IMR-90 (cell line): ENCODE data around the gene NAPB. TPM values are rescaled to one million over a fixed set of nuclear protein-coding genes. Genes with fewer than 3 reads are reported as not detected.

ENCODE experiments used
- ATAC-seq: fragments of 200-7000 bp; cut with Tn5 transposase; 2 replicates; pipeline ENCODE4 v1.9.1; 2020; ENCODE audit warnings: low read depth, mild to moderate bottlenecking, moderate library complexity
- BruUV-seq: library from RNA; stranded (reverse); fragments of 400-500 nt; replicated peaks from 2 replicates; lab custom pipeline; 2021; lab: Mats Ljungman, UMichigan
- CTCF ChIA-PET: fragments of 300-600 bp; formaldehyde crosslinking; extraction: SDS; loops from one replicate; lab custom pipeline; 2021; ENCODE audit warnings: antibody characterized with exemption; lab: Yijun Ruan, JAX
- POLR2A ChIA-PET: fragments of 300-600 bp; sonication (Branson Sonifier 250); formaldehyde crosslinking; loops from one replicate; lab custom pipeline; 2022; ENCODE audit warnings: antibody characterized with exemption; ENCODE audit not compliant: unreplicated experiment; lab: Charles Lee
- DNase-seq: peaks from one replicate; pipeline ENCODE4 v3.0.0; 2013
- H2AFZ ChIP-seq: replicated peaks from 2 replicates; pipeline ENCODE3; 2013; ENCODE audit warnings: low read length, mild to moderate bottlenecking; ENCODE audit not compliant: poor library complexity
- H2AK5ac ChIP-seq: 2 replicates; pipeline ENCODE4 v1.6.1; 2013; ENCODE audit warnings: low read depth, low read length, inconsistent platforms
- H2AK9ac ChIP-seq: replicated peaks from 2 replicates; pipeline ENCODE3; 2013; ENCODE audit warnings: mild to moderate bottlenecking, low read depth, low read length, moderate library complexity; ENCODE audit not compliant: poor library complexity
- H2BK120ac ChIP-seq: 2 replicates; pipeline ENCODE4 v1.6.1; 2013; ENCODE audit warnings: low read depth, low read length, inconsistent platforms
- H2BK15ac ChIP-seq: 3 replicates; pipeline ENCODE4 v1.6.1; 2013; ENCODE audit warnings: low read depth, low read length, inconsistent platforms
- H2BK20ac ChIP-seq: 2 replicates; pipeline ENCODE4 v1.6.1; 2013; ENCODE audit warnings: low read depth, mild to moderate bottlenecking, inconsistent platforms, low read length, moderate library complexity
- H2BK5ac ChIP-seq: 2 replicates; pipeline ENCODE4 v1.6.1; 2013; ENCODE audit warnings: mild to moderate bottlenecking, low read depth, low read length, inconsistent platforms; ENCODE audit not compliant: poor library complexity, severe bottlenecking
- H3K14ac ChIP-seq: replicated peaks from 2 replicates; pipeline ENCODE4 v1.6.1; 2013; ENCODE audit warnings: low read depth, low read length, inconsistent platforms
- H3K18ac ChIP-seq: 2 replicates; pipeline ENCODE4 v1.6.1; 2013; ENCODE audit warnings: low read depth, low read length, control low read depth
- H3K23ac ChIP-seq: 2 replicates; pipeline ENCODE4 v1.6.1; 2013; ENCODE audit warnings: low read depth, low read length, inconsistent platforms
- H3K27ac ChIP-seq: 2 replicates; pipeline ENCODE4 v1.5.1; 2013; ENCODE audit warnings: mild to moderate bottlenecking, control low read depth, low read length; ENCODE audit not compliant: insufficient read depth
- H3K27me3 ChIP-seq: 2 replicates; pipeline ENCODE4 v1.6.1; 2013; ENCODE audit warnings: low read length; ENCODE audit not compliant: control insufficient read depth, insufficient read depth
- H3K36me3 ChIP-seq: 2 replicates; pipeline ENCODE4 v1.6.1; 2013; ENCODE audit warnings: low read length, mixed read lengths; ENCODE audit not compliant: control insufficient read depth, insufficient read depth
- H3K4ac ChIP-seq: 2 replicates; pipeline ENCODE4 v1.6.1; 2013; ENCODE audit warnings: low read depth, low read length, inconsistent platforms
- H3K4me1 ChIP-seq: 2 replicates; pipeline ENCODE4 v1.6.1; 2013; ENCODE audit warnings: low read length, mixed read lengths; ENCODE audit not compliant: control insufficient read depth, insufficient read depth
- H3K4me2 ChIP-seq: 2 replicates; pipeline ENCODE4 v1.6.1; 2013; ENCODE audit warnings: low read depth, mild to moderate bottlenecking, control low read depth, low read length, moderate library complexity
- H3K4me3 ChIP-seq: 2 replicates; pipeline ENCODE4 v1.5.1; 2013; ENCODE audit warnings: low read depth, mild to moderate bottlenecking, control low read depth, low read length, moderate library complexity; ENCODE audit not compliant: insufficient read depth
- H3K56ac ChIP-seq: 2 replicates; pipeline ENCODE4 v1.6.1; 2013; ENCODE audit warnings: low read length, inconsistent platforms; ENCODE audit not compliant: insufficient read depth; ENCODE audit errors: extremely low read depth
- H3K79me1 ChIP-seq, 2 experiments: 2 replicates each; pipeline ENCODE4 v1.6.1; 2013; ENCODE audit warnings: low read length in 2 of 2, inconsistent platforms in 1 of 2, low read depth in 1 of 2
- H3K9ac ChIP-seq: 2 replicates; pipeline ENCODE4 v1.6.1; 2013; ENCODE audit warnings: low read depth, low read length, control low read depth
- H3K9me1 ChIP-seq: 2 replicates; pipeline ENCODE4 v1.6.1; 2013; ENCODE audit warnings: low read length, inconsistent platforms; ENCODE audit not compliant: insufficient read depth
- H3K9me3 ChIP-seq: 2 replicates; pipeline ENCODE4 v1.6.1; 2013; ENCODE audit warnings: low read length; ENCODE audit not compliant: control insufficient read depth, insufficient read depth
- H4K20me1 ChIP-seq: 2 replicates; pipeline ENCODE4 v1.6.1; 2013; ENCODE audit warnings: low read length, inconsistent platforms; ENCODE audit not compliant: insufficient read depth
- H4K5ac ChIP-seq: 2 replicates; pipeline ENCODE4 v1.6.1; 2013; ENCODE audit warnings: mild to moderate bottlenecking, low read depth, low read length, control low read depth
- H4K8ac ChIP-seq, 2 experiments: 2 replicates each; pipeline ENCODE4 v1.6.1; 2013; ENCODE audit warnings: low read depth in 2 of 2, low read length in 2 of 2, control low read depth in 1 of 2, inconsistent platforms in 1 of 2
- H4K91ac ChIP-seq: 2 replicates; pipeline ENCODE4 v1.6.1; 2013; ENCODE audit warnings: low read depth, low read length, inconsistent platforms; ENCODE audit not compliant: insufficient read depth
- MAFK ChIP-seq: IDR thresholded peaks from 2 replicates; pipeline ENCODE4 v1.6.1; 2012; ENCODE audit warnings: low read depth, low read length, improper control_type of control experiment
- NFE2L2 ChIP-seq: fragments of 150-350 bp; IDR thresholded peaks from 2 replicates; pipeline ENCODE4 v1.6.1; 2016; ENCODE audit warnings: low read depth, mild to moderate bottlenecking, low read length
- WGBS, 2 experiments: methylation state at CpG; one replicate each; pipeline versions ENCODE4 v1.1.5 to v1.1.7; 2013; ENCODE audit warnings: missing lambda C conversion rate in 2 of 2; ENCODE audit not compliant: insufficient read length in 1 of 2; ENCODE audit errors: extremely low coverage in 2 of 2; 5-methylcytosine and 5-hydroxymethylcytosine counted together
- dilution Hi-C: fragments of 300-500 bp; cut with HindIII; formaldehyde crosslinking; loops from one replicate; pipeline ENCODE4 v1.14.3; 2018; ENCODE audit warnings: low sequenced_read_pairs; ENCODE audit not compliant: unreplicated experiment
- in situ Hi-C: fragments of 300-500 bp; cut with MboI; formaldehyde crosslinking; loops from 3 replicates; pipeline ENCODE4 v1.14.3; 2019; ENCODE audit warnings: low sequenced_read_pairs, inconsistent platforms, mixed read lengths
- intact Hi-C: fragments of 100-400 bp; cut with micrococcal nuclease; formaldehyde crosslinking; loops from 2 replicates; pipeline ENCODE4 v1.10.0; 2022
- polyA plus RNA-seq, 3 experiments: library from polyadenylated mRNA; depleted of rRNA; stranded (reverse); fragments of >200 nt; gene quantifications; 2 replicates each; pipeline ENCODE4 v1.2.3, GENCODE V29; 2012; ENCODE audit warnings: low replicate concordance in 1 of 3
- total RNA-seq: library from RNA; depleted of rRNA; stranded (reverse); fragments of >200 nt; gene quantifications from 2 replicates; pipeline ENCODE4 v1.2.3, GENCODE V29; 2012

Gene NAPB
- total and polyA plus RNA-seq, 2 of the 4 experiments (the other 2 are of a cell fraction) = 4.4 to 5.2 TPM

GRCh38 chr20:23433628-23434027, 12.3 kb upstream of the NAPB start:
- Histone ChIP-seq H3K9me1 (no peaks in the 10 kb centered on the region), H4K5ac (no peak overlapping the region), H2AK5ac (no peak overlapping the region), H2BK20ac (no peak overlapping the region), H3K56ac (no peak overlapping the region), H3K23ac (no peak overlapping the region), H3K36me3 (no peaks in the 10 kb centered on the region), H2BK120ac (no peak overlapping the region), H3K79me1 (no peaks in the 10 kb centered on the region), H3K4me1 (no peaks in the 10 kb centered on the region), H3K9ac (no peak overlapping the region), H2BK5ac (no peak overlapping the region), H3K27me3 (peaks cover 10% of the 10 kb centered on the region), H2AFZ (no peak overlapping the region), H3K4me3 (no peak overlapping the region), H2BK15ac (no peak overlapping the region), H3K27ac (no peak overlapping the region), H4K20me1 (no peaks in the 10 kb centered on the region), H3K14ac (no peak overlapping the region), H3K9me3 (no peaks in the 10 kb centered on the region), H4K8ac (no peak overlapping the region), H4K91ac (no peak overlapping the region), H2AK9ac (no peak overlapping the region), H3K18ac (no peak overlapping the region), H3K4me2 (no peak overlapping the region), H3K4ac (no peak overlapping the region)
- dilution Hi-C loops (no loop called here), intact Hi-C loops (no loop called here), in situ Hi-C loops (no loop called here)
- POLR2A ChIA-PET = no interaction called here
- no CpG with 5 or more reads among the region's 3 CpGs for WGBS, 2 experiments
- no TSS peak for BruUV-seq
- ATAC-seq = no peak
- DNase-seq = no peak
- TF ChIP-seq MAFK = no peak
- TF ChIP-seq NFE2L2 = no peak
- CTCF ChIA-PET = no interaction called here
